UCSD-AML1 (cell line): Measurements from ENCODE around the gene KIRREL3.

ENCODE experiments used
- DNase-seq: peaks from one replicate; lab custom pipeline; 2025; ENCODE audit not compliant: unreplicated experiment; lab: John Stamatoyannopoulos, UW

Gene KIRREL3

DNA sequence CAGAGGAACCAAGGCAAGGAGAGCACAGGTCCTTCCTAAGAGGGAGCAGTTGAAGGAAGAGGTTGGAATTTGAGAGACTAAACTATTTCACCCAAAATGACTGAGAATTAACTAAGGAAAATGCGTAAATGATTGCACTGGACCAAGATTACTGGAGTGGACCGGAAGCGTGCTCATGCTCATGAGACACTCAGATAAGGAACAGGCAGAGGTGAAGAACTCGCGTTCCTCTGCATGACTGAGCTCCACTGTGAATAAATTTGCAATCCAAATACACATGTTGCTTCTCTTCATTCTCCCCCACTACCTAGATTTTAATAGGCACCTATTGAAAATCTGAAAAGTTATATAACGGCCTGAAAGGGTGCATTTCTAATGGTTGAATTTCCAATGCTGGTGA lies 207.0 kb downstream of the KIRREL3 start:
- no peak for DNase-seq

DNA sequence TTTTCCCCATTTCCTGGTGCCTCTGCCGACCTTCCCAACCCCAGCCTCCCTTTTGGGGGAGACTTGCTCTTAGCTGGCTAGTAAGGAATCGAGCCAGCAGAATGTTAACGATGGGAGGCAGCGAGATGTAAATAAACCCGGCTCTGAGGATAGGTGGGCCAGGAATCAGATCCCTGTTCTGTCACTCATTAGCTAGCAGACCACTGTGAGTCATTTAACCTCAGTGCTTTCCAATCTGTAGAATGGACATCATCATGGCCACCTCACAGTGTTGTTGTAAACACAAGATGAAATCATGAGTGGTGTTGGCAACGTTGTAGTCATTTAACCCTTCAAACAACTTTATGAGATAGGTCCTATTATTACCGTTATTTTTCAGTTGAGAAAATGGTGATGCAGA lies 208.6 kb downstream of the KIRREL3 start:
- no peak for DNase-seq

DNA sequence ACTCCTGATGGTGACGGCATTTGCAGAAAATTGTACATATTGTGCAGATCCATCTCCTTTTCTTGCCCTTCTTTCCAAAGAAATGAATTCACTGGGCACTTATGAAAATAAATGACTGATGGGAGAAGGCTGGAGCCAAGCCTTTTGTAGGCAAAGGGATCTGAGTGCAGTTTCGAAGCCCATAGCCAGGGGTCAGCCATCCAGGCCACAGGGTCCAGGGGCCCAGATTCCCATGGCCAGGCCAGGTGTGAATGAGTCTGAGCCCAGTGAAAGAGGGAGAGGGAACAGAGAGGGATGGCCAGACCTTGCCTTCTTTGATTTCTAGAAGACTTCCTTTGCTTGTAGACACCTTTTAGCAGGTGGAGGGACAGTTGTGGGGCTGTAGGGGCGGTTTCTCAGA lies 209.1 kb downstream of the KIRREL3 start:
- DNase-seq = no peak

DNA sequence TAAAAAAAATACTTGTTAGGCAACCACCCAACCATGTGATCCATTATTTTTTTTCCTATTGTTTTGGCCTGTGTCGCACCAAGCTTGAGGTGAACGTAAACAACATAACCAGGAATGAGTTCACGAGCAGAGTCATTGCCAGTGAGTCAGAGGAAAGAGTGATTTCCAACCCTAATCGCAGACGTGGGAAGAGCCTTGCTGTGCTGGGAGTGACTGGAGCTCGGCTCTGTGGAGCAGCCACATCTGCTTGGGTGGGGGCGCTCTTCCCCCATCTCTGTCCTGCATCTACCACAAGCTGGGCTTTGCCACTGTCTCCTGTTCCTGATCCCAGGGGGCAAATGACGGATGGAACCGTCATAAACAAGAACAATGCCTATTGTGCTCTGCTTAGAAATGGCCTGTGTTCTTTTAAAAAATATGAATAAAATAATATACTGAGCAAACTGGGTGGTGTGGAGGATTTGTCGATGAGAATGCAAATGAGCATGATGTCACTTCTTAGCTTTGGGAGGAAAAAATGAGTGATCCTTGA lies 210.0 kb downstream of the KIRREL3 start:
- no peak for DNase-seq

DNA sequence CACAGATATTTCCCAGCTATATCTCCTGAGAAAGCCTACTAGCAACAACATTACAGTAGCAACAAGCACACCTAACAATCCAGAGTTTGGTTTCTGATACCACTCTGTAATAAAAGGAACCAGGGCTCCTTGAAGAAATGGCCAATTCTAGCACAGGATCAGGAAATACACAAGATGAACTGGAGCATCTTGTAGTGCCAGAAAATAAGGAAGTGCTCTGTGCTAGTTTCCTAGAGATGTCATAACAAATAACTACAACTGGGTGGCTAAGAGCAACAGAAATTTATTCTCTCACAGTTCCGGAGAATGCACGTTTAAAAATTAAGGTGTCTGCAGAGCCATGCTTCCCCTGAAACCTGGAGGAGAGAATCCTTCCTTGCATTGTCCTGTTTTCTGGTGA lies 217.8 kb downstream of the KIRREL3 start:
- no peak for DNase-seq

DNA sequence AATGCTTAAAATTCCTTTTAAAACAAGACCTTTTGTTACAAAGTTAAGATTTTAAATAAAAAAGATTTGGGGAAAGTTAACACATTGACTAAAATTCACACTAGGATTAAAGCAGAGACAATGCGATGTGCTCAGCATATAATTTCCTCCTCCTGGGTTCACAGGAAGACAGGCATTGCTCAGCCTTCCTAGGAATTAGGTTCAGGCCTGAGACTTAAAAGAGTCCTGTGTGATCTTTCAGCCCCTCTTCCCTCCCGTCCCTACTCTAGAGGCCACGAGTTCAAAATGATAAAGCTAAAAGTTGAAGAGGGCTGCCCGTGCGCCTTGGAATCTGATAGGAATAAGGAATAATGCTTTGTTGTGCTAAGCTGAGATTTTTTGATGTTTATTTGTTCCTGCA lies 218.6 kb downstream of the KIRREL3 start:
- no peak for DNase-seq

DNA sequence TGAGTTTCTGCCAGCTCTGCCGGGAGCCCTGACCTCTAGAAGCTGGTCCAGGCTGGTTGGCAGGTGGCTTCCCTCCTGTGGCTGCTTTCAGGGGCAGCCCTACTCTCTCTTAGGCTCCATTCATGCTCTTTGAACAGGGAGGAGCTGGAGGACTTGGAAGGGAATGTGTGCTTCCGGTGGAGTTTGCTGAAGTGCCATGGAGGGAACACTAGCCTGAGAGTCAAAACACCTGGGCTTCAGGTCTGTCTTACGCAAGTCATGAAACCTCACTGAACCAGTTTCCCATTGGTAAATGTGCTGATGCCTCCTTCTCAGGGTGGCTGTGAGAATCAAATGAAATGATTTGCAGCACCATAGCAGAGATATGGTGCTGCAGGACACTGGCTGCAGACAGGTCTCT lies 224.5 kb downstream of the KIRREL3 start:
- DNase-seq = no peak

DNA sequence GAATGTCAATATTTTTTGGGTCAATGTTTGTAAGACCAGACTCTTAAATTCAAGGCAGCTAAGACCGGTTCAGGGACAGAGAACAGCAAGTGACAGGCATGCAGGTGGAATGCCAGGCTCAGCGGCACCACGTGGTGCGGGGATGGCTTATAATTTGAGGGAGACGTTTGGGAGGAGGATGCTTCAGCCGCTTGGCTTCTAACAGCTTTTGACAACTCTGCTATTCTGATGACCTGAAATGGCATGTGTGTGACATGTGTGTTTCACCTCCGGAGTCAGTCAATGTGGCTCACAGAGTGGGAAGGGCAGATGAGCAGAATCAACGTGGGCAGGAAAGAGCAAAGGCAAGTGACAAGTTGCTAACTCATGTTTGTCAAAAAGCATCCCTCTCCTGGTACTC lies 228.3 kb downstream of the KIRREL3 start:
- no peak for DNase-seq

DNA sequence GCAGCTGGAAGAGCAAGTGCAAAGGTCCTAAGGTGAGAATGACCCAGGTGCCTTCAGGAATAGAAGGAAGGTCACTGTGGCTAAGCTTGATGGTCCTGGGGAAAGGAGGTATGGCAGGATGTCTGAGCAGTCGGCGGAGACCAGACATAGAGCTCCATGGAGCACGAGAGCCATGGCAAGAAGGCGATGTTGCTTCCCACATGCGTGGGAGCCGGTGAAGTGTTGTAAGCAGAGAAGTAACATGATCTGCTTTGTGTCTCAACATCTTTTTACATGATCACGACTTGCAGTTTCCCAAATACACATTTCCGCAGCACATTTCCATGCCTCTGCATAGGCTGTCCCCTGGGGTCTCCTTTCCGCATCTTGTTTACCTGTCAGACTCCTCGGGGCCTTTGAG lies 231.9 kb downstream of the KIRREL3 start:
- no peak for DNase-seq

DNA sequence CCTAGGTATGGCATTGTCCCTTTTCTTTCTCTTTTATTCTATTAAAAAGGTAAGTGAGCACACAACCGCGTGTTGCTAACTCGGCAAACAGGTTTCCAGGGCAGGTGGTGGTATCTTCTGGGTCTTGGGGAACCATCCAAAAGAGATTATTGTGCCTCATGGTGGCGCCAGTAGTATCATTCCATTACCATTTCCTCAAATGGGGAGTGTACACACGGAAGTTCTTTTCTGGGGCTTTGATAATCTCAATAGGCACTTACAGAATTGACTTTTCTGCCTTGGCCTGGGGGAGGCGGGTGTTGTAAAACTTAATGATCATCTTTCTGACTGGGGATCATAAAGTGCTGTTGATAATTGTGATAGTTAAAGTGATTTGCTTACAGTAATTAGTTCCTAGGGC lies 234.1 kb downstream of the KIRREL3 start:
- no peak for DNase-seq

DNA sequence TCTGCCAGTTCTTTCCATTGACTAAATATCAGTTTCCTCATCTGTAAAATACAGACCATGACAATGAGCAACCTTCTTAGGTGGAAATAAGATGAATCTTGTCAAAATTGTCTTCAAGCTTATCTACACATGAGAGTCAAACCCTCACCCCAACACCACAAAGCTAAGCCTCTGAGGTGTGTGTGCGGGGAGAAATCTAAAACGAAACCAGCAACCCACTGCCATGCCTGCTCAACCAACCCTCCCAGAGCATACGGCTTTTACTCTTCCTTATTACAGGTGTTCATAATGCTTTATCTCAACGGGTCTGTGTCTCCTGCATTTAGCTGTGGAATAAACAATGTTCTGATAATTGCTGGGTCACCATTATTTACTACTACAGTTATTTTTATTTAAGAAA lies 235.4 kb downstream of the KIRREL3 start:
- no peak for DNase-seq

DNA sequence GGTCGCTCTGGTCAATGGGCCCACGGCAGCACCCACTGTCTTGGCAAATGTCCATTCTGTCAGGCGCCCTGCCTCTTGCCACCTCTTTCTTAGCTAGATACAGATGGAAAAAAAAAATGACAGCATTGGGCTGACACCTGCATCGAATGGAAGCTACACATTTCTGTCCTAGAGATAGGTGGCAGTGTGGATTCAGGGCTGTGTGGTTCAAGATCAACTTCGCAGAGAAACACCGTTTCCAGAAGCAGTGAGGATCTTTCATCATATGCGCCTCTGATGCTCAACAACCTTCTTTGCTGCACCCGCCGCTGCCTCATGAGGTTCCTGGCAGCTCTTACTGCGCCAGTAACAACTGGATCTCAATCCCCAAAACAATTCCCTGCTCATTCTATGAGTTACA lies 236.3 kb downstream of the KIRREL3 start:
- no peak for DNase-seq

DNA sequence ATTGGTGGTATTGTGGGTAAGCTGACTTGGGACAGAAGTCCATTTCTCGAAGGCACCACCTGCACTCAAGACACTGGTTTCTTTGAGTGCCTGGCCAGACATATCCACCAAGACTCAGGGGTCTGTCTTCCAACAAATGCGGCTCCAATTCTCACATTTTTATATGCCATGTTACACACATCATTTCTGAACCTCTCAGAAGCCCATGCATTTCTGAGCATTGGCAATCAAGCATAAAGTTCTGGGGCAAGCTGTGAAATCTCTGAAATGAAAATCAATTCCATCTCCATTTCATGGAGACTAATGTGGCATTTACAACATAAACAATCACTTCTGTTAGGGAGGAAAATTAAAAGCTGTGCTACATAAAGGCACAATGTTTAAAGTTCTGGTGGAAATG lies 243.7 kb downstream of the KIRREL3 start:
- DNase-seq = no peak

DNA sequence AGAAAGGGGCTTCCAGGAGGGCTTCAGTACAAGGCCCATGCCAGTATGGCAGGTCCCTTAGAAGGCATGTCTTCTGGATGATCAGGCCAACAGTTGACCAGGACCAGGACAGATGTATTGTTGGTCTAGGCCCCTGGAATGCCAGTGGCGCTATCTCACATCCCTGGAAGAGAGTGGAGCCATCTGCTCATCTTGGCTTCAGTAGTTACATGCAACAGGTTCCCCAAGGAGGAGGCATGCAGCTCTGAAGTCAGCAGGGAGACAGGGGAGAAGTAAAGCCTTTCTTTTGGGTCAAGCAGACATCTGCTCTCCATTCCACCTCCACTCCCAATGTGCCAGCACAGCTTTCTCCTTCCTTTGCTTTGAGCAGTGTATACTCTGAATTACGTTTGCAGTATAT lies 244.1 kb downstream of the KIRREL3 start:
- no peak for DNase-seq

DNA sequence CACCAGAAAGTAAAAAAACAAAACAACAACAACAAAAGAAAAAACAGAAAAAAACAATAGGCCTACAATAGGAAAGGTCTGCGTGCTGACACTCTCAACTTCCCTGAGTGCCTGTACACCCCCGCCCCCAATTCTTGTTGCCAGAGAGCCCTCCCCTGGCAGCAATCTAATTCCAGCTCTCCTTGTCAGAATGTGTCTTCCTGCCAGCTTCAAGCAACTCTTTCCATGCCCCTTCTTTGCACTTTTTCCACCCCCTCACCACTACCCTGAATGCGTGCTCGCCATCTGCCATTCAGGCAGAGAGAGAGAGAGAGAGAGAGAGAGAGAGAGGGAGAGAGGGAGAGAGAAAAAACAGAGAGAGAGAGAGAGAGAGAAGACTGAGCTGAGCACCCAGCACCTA lies 245.0 kb downstream of the KIRREL3 start:
- no peak for DNase-seq

DNA sequence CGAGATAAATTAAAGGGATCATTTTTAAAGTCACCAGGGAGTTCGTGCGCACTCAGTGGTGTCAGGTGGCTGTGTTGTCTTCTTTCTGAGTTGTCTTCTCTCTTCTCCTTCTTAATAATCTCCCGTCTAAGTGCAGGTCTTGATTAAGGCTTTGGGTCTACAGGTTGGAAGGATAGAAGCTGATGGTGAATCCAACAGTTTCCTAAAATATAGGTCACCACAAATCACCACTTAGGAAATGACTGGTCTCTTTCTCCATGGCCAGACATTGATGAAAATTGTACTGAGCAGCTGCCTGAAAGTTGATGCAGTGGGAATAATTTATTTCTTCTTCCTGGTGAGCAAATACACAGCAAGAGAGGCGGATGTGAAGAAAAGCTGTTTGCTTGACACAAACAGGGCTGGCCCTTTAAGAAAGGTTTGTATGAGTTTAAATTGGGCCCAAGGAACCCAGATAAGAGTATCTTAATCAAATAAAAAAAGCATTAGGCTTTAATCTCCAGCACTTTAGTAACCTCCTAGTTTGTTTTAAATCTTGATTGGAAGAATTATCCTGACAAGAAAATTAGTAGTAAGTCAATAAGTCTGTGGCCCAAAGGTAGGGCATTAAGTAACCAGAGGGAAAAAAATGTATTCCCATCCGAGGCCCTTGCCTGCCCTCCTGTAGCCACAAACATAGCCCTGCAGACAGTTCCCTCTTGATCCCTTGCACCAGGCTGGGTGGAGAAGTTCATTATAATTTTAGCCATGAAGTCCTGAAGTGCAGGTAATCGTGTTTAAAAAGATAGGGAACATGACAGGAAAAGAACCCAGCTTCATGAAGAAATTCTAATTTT lies 245.8 kb downstream of the KIRREL3 start:
- no peak for DNase-seq

DNA sequence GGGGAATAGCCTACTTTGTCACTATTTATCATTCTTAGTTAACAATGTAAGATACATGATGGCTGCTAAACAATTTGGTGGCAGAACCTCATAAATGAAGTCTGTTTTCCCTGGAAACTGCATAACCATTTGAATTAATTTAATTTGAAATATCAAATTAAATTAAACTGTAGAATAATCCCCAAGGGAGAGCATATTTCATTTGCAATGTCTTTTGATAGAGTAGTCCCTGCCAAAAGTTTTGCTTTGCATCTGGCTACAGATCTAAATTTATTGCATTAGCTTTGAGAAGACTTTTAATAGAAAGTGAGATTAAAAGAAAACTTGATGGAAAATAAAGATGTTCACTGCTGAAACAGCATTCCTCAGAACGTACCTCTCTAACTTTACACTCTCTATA lies 246.6 kb downstream of the KIRREL3 start:
- no peak for DNase-seq

DNA sequence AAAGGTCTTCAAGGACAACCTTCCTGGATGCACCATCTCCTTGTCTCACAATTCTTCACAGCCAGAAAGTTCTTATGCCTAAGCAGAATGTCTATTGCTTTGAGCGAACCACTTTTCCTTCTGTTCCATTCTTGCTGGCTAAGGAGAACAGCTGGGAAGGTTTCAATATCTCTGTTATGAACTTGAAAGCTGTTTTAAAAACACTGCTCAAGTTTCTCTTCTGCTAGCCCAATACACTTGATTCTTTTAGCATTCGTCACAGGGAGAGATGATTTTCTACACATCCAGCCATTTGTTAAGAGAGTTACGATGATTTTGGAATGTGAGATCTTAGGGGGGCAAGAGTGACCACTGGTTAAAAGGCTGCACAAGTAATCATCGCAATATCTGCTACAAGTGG lies 249.3 kb downstream of the KIRREL3 start:
- no peak for DNase-seq

DNA sequence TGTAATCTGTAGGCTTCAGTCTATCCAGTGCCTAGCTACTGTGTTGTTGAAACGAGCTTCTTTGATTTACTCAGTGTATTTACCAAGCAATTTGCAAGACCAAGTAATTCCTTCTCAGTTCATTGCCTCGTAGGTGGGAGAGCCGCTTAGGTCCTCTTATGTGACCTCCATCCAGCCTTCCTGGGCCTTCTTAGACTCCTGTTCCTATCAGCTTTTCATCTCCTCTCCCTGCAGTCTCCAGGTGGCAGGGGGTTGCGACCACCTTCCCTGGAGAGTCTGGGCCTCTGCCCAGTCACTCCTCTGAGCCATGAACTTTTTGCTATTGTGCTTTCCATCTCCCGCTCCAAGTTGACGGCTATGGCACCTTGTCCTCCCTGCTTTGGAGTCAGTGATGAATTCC lies 251.8 kb downstream of the KIRREL3 start:
- DNase-seq = no peak

DNA sequence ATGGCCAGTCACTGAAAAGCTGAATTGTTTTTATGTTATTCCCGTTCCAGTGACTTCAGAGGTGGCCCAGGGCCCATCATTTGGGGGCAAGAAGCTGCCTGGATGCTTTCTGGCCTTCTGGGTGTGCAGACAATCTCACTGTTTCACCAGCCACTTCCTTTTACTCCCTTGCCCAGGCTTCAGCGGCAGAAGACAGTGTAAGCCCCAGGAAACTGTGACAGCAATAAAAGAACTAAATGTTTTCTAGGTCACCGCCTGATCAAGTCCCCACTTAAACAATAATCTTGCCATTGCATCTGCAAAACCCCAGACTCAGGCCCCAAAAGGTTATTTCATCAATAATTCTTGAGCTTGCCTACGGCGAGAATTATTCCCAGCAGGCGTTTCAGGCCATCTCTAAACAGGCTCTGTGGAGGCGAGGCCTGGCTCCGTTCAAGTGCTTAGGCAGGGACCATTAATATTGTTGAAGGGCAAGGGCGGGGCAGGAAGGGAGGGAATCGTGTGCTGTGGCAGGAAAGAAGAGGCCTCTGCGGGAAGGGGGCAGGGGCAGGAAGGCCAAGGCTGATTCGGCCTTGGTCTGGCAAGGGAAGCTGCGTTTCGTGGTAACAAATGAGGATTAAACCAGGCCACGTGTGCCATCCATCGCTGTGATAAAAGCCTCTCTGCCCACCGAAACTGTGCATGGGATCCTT lies 252.3 kb downstream of the KIRREL3 start:
- DNase-seq = peak; percentile 16

DNA sequence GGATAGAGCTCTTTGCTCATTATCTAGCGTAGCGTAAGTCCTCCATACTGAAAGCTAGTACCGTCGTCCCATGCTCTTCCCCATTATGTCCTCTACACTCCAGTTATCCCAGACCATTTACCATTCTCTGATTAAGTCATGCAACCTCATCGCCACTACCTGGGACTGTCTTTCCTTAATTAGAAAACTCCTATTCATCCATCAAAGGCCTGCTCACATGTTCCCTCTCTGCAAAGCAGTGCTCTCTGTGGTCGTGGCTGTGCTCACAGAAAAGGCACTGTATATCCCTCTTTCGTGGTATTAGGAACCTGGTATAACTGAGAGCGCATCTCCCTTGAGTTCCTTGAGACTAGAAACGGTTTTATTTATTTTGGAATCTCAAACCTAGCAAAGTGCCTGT lies 253.3 kb downstream of the KIRREL3 start:
- DNase-seq = no peak

DNA sequence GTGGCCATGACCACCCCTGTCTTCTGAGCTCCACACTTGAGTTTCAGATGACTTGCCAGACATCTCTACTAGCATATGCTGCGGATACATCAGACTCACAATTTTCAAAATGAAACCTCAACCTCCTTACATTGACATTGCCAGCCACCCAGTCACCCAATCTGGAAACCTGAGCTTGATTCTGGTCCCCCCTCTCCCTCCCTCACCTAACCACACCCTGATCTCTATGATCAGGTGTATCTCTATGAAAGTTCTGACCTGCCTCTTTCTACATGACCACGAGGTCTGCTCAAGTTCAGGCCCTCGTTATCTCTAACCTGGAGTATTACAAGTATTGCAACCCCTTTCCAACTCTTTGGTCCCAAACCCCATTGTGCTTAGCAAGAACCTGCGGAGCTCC lies 254.1 kb downstream of the KIRREL3 start:
- DNase-seq = no peak
